ENCODE measurements around the gene WDR35.

The WDR35 gene

DNA sequence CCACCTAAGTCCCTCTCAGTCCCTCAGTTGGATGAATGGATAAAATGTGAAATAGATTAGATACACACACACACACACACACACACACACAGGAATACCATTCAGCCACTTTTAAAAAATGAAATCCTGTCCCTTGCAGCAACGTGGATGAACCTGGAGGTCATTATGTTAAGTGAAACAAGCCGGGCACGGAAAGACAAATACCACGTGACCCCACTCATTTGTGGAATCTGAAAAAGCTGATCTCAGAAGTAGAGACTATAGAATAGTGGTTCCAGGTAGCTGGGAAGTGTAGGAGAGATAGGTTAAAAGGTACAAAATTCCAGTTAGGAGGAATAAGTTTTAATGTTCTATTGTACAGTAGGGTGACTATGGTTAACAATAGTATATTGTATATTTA lies 119.1 kb downstream of the WDR35 start:
- no peak for DNase-seq (ENCODE audit: low read depth in 2 of 2)

DNA sequence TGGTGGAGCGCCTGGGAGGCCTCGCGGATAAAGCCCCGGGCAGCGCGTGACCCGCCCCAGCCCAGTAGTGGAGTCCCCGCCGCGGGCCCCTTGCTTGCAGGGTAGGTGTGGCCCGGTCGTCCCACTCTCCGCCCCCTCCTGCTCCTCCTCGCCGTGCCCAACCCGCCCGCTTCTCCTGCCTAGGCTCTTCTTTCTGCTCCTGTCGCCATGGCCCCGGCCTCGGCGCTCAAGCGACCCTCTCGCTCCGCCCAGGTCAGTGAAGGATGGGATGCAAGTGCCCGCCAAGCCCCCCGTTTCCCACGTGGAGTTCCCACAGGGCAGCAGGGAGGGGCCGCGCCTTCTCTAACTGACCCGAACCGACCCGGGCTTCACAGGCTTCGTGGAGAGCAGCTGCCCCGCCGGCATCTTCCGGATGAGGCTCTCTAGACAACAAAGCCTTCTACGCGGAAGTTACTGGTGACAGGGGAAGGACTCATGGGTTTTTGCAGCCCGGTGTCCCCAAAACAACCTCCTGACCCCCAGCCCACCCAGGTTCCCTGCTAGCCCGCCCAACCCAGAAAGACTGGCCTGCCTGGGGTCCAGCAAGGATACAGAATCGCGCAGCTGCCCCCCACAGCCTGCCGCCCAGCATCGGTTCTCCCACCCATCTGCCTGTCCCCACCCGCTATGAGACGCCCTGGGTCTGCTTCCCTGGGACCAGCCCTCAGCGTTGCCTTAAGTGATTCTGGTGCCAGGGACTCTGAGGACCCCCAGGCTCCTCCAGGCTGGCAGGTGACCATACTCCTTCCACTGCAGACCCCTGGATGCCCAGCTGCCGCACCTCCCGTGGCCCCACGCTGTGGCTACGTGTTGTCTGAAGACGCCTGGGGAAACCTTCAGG lies 121.0 kb downstream of the WDR35 start:
- DNase-seq (ENCODE audit: low read depth in 2 of 2): no peak

DNA sequence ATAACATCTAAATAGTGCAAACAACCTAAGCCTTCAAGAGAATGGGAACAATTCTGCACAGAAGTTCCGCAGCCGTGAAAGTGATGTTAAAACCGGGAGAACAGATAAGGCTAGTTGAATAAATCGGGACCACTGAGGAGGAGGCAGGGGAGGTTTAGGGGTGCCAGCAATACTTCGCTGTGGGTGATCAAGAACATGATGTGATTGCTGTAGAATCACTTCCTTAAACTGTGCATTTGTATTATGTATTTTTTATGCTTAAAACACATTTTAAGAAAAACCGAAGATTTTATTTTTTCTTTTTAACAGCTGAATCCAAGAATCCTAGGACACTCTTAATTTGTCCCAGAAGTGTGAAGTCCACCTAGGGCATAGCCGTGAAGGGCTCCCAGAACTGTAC lies 121.7 kb downstream of the WDR35 start:
- no peak for DNase-seq (ENCODE audit: low read depth in 2 of 2)

DNA sequence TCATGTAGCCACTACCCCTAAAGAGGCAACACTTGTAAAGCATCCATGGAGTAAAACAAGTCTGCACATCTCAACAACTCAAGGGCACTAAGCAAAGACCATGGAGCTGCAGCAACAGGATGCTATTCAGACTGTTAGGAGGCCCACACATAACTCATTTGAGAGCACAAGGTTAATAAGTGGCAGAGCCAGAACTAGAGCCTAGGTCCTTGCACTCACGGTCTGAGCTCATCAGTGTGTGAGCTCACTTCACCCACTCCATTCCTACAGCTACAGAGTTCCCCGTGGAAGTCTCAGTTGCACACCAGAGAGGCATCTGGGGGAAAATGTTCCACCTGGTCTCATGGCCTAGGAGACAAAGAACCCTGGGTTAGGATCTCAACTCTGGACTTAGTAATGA lies 123.1 kb downstream of the WDR35 start:
- DNase-seq (ENCODE audit: low read depth in 2 of 2): no peak

DNA sequence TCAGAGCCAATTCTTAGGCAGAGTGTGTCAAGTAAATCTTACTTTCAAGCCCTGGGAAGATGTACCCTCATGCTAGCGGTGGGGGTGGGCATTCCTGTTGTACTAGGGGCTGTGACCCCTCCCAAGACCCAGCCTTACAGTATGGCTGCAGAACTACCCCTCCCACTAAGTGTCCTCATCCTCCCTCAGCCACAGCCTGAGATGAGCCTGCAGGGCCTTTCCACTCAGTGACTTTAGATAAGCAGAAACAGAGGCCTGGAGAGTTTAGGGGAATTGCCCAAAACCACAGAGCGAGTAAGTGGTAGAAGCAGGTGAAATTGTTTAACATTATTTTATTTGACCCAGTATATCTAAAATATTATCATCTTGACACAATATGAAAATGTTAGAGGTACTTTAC lies 124.8 kb downstream of the WDR35 start:
- DNase-seq (ENCODE audit: low read depth in 2 of 2): no peak

DNA sequence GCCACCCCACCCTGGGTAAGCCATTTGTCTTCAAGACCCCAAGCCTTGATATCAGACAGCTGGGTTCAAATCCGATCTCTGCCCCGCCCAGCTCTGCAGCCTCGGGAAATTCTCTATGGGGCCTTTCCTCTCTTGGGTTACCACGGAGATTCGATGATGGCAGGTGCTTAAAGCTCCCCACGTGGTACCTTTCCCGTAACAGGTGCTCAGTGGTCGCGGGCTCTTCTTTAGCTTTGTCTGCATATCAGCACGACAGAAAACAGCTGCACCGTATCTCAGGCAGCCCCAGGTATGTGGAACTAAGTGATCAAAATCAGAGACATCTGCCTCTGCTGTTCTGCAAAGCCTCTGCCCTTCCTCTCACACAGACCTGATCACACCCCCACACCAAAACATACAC lies 125.5 kb downstream of the WDR35 start:
- no peak for DNase-seq (ENCODE audit: low read depth in 2 of 2)

DNA sequence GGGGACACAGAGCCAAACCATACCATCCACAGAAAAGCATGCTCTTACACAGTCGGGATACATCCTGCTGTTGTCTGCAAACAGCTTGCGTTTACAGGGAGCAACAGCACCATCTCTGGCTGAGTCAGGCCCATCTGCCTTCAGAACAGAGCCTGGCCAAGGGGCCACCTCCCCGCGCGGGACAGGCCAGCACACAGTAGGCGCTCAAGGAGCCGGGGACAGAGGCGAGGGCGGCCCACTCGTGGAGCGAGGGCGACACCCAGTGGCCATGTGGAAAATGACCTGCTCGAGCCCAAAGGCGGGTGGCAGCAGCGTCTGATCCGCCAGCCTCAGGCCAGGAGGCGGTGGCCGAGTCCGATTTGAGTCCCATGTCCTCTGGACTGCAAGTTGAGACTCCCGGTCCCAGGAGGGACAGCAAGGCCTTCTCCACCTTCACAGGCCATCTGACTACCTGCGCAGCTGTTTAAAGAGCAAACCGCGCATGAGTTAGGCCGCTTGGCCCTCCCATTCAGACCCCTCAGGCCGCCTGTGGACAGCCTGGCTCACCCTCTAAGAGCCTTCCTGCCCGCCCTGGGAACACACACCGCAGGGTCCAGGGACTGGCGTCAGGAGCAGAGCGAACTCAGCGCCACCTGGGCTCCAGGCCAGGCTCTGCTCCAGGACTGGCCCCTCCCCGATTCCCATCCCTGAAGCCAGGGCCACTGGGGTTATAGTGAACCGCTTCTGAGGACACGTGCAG lies 126.4 kb downstream of the WDR35 start:
- peak in 1 of 2 experiments; percentile 5 for DNase-seq (ENCODE audit: low read depth in 2 of 2)

DNA sequence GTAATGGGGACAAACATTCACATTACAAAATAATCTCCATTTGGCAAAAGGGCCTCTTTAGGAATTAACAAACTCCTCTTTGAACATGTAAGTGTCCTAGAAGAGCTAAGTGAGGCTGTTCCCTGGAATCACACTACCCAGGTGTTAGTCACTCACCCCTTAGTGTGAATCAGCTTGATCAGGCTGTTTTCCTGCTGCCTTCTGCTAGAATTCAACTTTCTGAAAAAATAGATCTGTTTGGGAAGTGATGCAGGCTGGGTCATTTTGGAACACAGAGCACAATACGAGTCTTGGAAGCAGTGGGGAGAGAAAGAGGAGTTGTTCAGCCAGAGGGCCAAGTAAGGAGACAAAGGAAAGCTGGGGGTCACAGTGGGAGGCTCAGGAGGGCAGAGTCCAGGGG lies 128.1 kb downstream of the WDR35 start:
- no peak for DNase-seq (ENCODE audit: low read depth in 2 of 2)

Measured in fibroblast of skin of left biceps (primary cell).